Left kidney (tissue), 2 donors: ENCODE data around the gene SLCO4C1. TPM values are rescaled to one million over a fixed set of nuclear protein-coding genes. Genes with fewer than 3 reads are reported as not detected.

ENCODE experiments used
- DNase-seq: peaks from one replicate; pipeline ENCODE4 v3.0.0-alpha.2; 2013
- polyA plus RNA-seq: library from polyadenylated mRNA; unstranded; fragments of 120-200 nt; gene quantifications from one replicate; pipeline ENCODE4 v1.2.1, GENCODE V29; 2013; ENCODE audit not compliant: insufficient read length

Gene SLCO4C1
- polyA plus RNA-seq, 1 donor = 26.7 TPM

- no peak for DNase-seq
Observed at GRCh38 chr5:102278231-102278630, 17.9 kb downstream of the SLCO4C1 start.

- no peak for DNase-seq
Observed at GRCh38 chr5:102277144-102277543, 18.9 kb downstream of the SLCO4C1 start.

GRCh38 chr5:102271759-102272158, 24.3 kb downstream of the SLCO4C1 start:
- no peak for DNase-seq

- DNase-seq = no peak
Observed at GRCh38 chr5:102270036-102270435, 26.0 kb downstream of the SLCO4C1 start.

- DNase-seq = no peak
Observed at GRCh38 chr5:102262688-102263087, 33.4 kb downstream of the SLCO4C1 start.

GRCh38 chr5:102249381-102249780, 46.7 kb downstream of the SLCO4C1 start:
- no peak for DNase-seq

GRCh38 chr5:102243213-102243612, 52.9 kb downstream of the SLCO4C1 start:
- no peak for DNase-seq

GRCh38 chr5:102241809-102242421, 54.2 kb downstream of the SLCO4C1 start:
- DNase-seq = no peak

- DNase-seq = no peak
Observed at GRCh38 chr5:102231693-102232619, 64.1 kb downstream of the SLCO4C1 start.

GRCh38 chr5:102229685-102230084, 66.4 kb downstream of the SLCO4C1 start:
- DNase-seq = no peak

- DNase-seq = no peak
Observed at GRCh38 chr5:102226321-102226720, 69.8 kb downstream of the SLCO4C1 start.

- peak; percentile 43 for DNase-seq
Observed at GRCh38 chr5:102223542-102224477, 72.3 kb downstream of the SLCO4C1 start.

- no peak for DNase-seq
Observed at GRCh38 chr5:102222772-102223171, 73.3 kb downstream of the SLCO4C1 start.

- DNase-seq = no peak
Observed at GRCh38 chr5:102221949-102222348, 74.1 kb downstream of the SLCO4C1 start.

- DNase-seq = no peak
Observed at GRCh38 chr5:102218159-102218558, 77.9 kb downstream of the SLCO4C1 start.

- no peak for DNase-seq
Observed at GRCh38 chr5:102216678-102217077, 79.4 kb downstream of the SLCO4C1 start.

- no peak for DNase-seq
Observed at GRCh38 chr5:102211165-102211564, 84.9 kb downstream of the SLCO4C1 start.

- no peak for DNase-seq
Observed at GRCh38 chr5:102200861-102201260, 95.2 kb downstream of the SLCO4C1 start.

GRCh38 chr5:102196481-102196880, 99.6 kb downstream of the SLCO4C1 start:
- DNase-seq = no peak
